ENCODE results near the gene ST3GAL2.

GRCh38 chr16:70427786-70428177 is 11.1 kb downstream of the ST3GAL2 start:
- TF ChIP-seq CTCF (IDR thresholded peaks at IDR 0.05; ENCODE audit: low read length), result no peak
- no peak for TF ChIP-seq EZH2phosphoT487 (IDR thresholded peaks at IDR 0.05; ENCODE audit: low read length)
- TF ChIP-seq EZH2 (optimal IDR thresholded peaks at IDR 0.05; ENCODE audit: low read depth, low read length), result no peak

Measured in MM.1S (cell line).